Right lobe of liver (tissue), 4 donors: Measurements from ENCODE around the gene SCCPDH.

Experiments
- CTCF ChIP-seq, 4 donors: fragments of 200-600 bp in 3 of 4; fragments of 450-650 bp in 1 of 4; IDR thresholded peaks; one replicate each; pipeline versions ENCODE4 v1.5.1 to v1.8.0; 2016 to 2022; ENCODE audit warnings: antibody characterized with exemption in 4 of 4, mild to moderate bottlenecking in 2 of 4
- POLR2A ChIP-seq: fragments of 450-650 bp; IDR thresholded peaks from one replicate; pipeline ENCODE4 v1.6.1; 2017; ENCODE audit warnings: antibody characterized with exemption, mild to moderate bottlenecking
- donor health status: DM: no; HTN: no; CAD: no.
- donor health status: DM: no; HTN: no; CAD: no.
- donor health status: DM: no; HTN: yes; CAD: no.

- TF ChIP-seq CTCF (IDR thresholded peaks at IDR 0.05) = no peak
- no peak for TF ChIP-seq POLR2A
Measured at GRCh38 chr1:246726881-246727280, 2.7 kb downstream of the SCCPDH start.
